NCI-H2227 treated with DMSO at 0.1 percent for 48 hours (cell line): ENCODE measurements around the gene KCNA2.

Source experiments
- DNase-seq: peaks from one replicate; lab custom pipeline; 2025; lab: John Stamatoyannopoulos, UW

KCNA2 gene

GRCh38 chr1:110628323-110629105, 22.4 kb upstream of the KCNA2 start:
- DNase-seq, result no peak

GRCh38 chr1:110627764-110628163, 21.6 kb upstream of the KCNA2 start:
- DNase-seq, result no peak

GRCh38 chr1:110626889-110627288, 20.7 kb upstream of the KCNA2 start:
- no peak for DNase-seq

- no peak for DNase-seq
Measured at GRCh38 chr1:110620686-110621085, 14.5 kb upstream of the KCNA2 start.

GRCh38 chr1:110620250-110620615, 14.1 kb upstream of the KCNA2 start:
- no peak for DNase-seq

GRCh38 chr1:110619412-110620249, 13.5 kb upstream of the KCNA2 start:
- DNase-seq, result peak; percentile 87

- no peak for DNase-seq
Measured at GRCh38 chr1:110618668-110619067, 12.5 kb upstream of the KCNA2 start.

- no peak for DNase-seq
Measured at GRCh38 chr1:110617589-110617988, 11.4 kb upstream of the KCNA2 start.

GRCh38 chr1:110617116-110617515, 11.0 kb upstream of the KCNA2 start:
- no peak for DNase-seq

GRCh38 chr1:110616587-110616986, 10.4 kb upstream of the KCNA2 start:
- DNase-seq, result no peak

- peak; percentile 84 for DNase-seq
Measured at GRCh38 chr1:110615548-110616130, 9.5 kb upstream of the KCNA2 start.

GRCh38 chr1:110612060-110612745, 6.0 kb upstream of the KCNA2 start:
- no peak for DNase-seq

GRCh38 chr1:110610696-110611286, 4.6 kb upstream of the KCNA2 start:
- no peak for DNase-seq

GRCh38 chr1:110610084-110610483, 3.9 kb upstream of the KCNA2 start:
- DNase-seq, result no peak

- no peak for DNase-seq
Measured at GRCh38 chr1:110608247-110608646, 2.1 kb upstream of the KCNA2 start.

- no peak for DNase-seq
Measured at GRCh38 chr1:110607536-110608230, 1.5 kb upstream of the KCNA2 start.

- DNase-seq, result no peak
Measured at GRCh38 chr1:110606657-110607535, 738 bp upstream of the KCNA2 start.

GRCh38 chr1:110605446-110605845, 712 bp downstream of the KCNA2 start:
- DNase-seq, result no peak

- DNase-seq, result no peak
Measured at GRCh38 chr1:110604586-110605148, 1.5 kb downstream of the KCNA2 start.

GRCh38 chr1:110603058-110603457, 3.1 kb downstream of the KCNA2 start:
- no peak for DNase-seq
